Measurements from ENCODE around the gene ZDHHC18.
A peak's percentile ranks its signal among the peaks of the same experiment; 100 is the strongest.
"Not testable (repeated sequence)": the region's sequence is repeated elsewhere in the genome, so short reads cannot be mapped to it uniquely, and the experiment has no call there.

The ZDHHC18 gene

DNA sequence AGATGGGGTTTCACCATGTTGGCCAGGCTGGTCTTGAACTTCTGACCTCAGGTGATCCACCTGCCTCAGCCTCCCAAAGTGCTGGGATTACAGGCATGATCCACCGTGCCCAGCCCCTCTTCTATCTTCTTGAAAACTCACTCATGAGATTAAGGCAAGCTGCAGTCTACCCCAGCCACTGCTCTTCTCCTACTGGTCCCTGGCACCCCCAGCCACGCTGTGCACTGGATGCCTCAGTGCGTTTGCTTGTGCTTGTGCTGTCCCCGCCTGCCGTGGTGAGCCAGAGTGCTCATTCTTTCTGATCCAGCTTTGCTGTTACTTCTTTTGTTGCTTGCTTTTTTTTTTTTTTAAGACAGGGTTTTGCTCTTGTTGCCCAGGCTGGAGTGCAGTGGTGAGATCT is 11.2 kb downstream of the ZDHHC18 start:
- not testable (repeated sequence) for DNase-seq

DNA sequence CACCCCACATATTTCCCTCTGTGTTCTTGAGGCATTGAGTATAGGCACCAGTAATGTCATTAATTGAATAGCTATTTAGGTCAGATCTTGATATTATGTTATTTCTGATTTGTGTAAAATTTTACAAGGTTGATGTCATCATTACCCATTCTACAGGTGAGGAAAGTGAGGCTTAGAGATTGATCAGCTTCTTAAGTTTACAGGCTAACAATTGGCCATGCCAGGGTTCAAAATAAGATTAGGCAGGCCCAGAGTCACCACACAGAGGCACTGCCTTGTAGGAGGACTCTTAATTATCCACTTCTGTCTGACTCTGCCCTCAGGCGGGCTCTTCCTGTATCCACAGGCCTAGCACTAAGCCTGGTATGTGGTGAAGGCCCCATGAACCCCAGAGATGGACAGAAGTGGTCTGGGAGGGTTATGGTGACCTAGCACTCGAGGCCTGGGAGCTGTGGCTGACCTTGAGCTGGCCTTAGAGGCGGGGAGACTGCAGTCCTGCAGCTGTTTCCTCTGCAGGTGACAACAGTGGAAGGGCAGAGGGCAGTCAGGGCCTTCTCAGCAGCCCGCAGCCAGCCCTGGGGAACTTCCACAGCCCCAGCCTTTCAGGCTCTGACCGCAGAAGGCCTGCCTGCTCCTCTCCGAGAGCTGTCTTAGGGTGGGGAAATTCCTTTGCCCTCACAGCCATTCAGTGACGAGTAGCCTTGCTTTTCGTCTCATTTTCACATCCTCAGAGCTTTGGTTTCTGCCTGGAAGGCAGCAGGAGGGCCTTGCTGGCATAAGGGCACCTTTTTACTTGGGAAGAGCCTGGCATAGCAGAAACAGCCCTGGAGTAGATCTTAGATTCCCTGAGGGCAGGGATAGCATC is 12.2 kb downstream of the ZDHHC18 start:
- peak; percentile 44 for DNase-seq

DNA sequence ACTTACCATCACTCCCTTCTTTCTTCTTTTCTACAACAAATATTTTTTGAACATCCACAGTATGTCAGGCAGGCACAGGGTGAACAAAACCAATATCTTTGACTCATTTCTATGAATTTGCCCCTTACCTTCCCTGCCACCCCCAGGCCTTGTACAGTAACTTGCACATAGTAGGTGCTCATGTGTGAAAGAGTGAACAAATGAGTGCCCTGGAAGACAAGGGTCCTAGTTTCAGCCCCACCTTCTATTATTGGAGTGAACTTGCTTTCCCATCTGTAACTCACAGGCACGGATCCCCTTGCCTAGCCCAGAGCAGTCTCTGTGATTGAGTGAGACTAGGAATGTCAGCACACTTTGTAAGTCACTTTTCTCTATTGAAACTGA is 12.8 kb downstream of the ZDHHC18 start:
- no peak for DNase-seq

DNA sequence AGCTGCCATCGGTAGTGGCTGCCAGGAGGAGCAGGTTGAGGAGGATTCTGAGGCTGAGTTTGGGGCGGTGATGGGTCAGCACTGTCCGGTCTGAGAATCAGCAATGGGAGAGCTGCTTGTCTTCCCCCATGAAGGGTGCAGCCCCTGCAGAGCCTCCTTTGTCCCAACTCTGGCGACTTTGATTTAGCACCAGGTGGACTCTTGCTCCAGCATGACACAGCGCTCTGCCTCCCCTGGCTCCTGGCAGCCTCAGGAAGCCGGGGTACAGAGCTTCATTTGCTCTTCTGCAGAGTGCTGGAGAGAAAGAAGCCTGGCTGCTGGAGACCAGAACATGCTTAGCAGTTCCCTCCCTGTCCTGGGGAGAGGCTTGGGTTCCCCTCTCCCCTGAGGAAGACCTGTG is 13.3 kb downstream of the ZDHHC18 start:
- DNase-seq, result no peak

DNA sequence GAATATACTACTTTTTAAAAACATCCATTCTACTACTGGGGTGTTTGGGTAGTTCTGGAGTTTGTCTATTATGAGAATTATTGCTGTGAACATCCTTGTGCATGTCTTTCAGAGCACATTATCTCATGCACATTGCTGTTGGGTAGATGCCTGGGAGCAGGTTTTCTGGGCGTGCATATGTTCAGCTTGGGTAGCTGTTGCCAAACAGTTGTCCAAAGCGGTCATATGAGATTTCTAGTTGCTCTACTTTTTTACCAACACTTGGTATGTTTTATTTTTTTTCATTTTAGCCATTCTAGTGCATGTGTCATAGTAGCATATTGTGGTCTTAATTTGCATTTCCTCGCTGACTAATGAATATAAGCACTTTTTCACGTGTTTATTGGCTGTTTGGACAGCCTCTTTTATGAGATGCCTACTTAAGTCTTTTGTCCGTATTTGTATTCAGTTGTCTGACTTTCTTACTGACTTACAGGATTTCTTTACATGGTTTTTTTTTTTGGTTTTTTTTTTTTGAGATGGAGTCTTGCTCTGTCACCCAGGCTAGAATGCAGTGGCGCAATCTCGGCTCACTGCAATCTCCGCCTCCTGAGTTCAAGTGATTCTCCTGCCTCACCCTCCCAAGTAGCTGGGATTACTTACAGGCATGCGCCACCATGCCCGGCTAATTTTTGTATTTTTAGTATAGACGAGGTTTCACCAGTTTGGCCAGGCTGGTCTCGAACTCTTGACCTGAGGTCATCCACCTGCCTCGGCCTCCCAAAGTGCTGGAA is 18.1 kb downstream of the ZDHHC18 start:
- DNase-seq, result no peak

DNA sequence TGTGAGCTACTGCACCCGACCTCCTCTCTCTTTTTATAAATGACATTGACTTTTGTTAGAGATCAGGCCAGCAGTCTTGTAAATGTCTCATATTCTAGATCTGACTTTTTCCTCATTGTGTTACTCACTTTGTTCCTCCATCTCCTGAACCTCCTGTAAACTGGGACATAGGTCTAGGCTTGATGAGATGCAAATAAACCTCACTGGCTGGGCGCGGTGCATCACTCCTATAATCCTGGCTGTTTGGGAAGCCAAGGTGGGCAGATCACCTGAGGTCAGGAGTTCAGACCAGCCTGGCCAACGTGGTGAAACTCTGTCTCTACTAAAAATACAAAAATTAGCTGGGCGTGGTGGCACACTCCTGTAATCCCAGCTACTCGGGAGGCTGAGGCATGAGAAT is 21.3 kb downstream of the ZDHHC18 start:
- DNase-seq, result not testable (repeated sequence)

DNA sequence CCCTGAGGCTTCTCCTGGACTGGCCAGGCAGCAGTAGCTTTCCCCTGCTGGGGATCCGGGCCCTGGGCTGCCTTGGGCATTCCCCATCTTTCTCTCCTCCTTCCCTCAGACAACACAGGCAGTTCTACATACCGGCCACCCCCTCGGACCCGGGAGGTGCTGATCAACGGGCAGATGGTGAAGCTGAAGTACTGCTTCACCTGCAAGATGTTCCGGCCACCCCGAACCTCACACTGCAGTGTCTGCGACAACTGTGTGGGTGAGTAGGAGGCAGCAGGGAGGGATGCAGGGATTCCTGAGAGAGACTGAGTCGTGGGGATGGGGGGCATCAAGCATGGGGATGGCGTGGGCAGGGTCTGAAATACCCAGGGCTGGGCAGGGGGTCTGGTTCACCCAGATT is 22.0 kb downstream of the ZDHHC18 start:
- DNase-seq, result no peak

DNA sequence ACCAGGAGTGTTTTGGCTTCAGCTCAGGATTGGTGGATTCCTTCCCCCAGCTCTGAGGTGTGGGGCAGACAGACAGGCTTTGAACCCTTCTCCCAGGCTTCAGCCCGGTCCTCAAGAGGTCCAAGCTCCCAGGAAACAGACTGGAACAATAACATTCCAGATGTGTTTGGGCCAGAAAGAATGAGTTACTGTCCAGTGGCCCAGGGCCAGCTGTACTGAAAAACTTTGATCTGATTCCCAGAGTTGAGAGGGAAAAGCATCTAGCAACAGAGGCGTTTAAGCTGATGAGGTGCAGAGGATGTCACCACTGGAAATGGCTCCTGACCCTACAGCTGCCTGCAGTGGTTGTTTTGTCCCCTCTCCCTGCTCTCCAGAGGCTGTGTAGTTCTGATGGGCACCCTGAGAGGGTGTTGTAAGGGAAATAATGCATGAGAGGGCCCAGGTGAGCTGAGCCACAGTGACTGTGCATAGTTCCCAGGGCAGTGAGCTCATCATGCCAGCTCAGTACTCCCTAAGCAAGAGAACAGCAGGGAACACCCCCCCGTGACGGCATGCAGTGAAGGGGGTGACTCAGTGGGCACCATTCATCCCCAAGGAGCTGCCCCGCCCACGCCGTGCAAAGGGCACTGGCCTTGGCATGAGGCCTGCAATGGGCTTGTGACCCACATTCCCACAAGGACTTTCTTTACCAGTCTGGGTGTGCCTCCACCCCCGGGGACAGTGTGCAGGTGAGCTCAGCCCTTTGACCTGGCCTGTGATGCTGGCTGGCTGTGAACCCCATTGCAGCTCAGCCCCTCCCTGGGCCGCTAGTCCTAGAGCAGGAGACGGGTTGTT is 22.7 kb downstream of the ZDHHC18 start:
- no peak for DNase-seq

DNA sequence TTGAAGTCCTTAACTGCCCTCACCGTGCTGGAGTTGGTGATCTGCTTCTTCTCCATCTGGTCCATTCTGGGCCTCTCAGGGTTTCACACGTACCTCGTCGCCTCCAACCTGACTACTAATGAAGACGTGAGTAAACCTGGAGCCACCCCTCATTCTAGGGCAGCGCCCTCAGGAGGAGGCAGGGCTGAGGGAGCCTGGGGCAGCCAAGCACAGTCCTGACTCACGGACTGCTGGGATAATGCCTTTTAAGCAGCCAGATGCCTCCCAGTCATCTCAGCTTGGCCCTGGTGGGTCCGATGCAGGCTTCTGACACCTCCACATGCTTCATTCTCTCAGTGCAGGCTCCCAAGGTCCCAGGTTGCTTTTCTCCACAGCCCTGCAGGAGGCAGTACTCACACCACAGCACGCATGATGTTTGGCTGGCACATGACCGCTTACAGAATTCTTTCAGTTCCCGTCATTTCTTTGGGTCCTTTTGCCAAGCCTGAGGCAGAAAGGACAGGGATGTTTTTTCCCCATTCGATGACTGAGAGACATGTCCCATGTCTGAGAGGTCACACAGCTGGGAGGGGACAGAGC is 24.7 kb downstream of the ZDHHC18 start:
- no peak for DNase-seq

DNA sequence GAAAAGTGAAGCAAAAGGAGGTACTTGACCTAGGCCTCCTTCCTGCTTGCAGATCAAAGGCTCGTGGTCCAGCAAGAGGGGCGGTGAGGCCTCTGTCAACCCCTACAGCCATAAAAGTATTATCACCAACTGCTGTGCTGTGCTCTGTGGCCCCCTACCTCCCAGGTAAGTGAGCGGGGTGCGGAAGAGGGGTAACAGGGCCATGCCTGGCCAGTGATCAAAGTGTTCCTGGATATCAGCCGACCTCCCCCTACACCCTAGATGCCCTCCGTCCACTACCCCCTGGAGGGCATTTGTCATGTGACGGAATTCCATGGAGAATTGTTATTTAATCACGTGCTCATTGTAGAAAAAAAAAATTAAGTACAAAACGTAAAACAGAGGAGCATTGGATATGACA is 26.2 kb downstream of the ZDHHC18 start:
- no peak for DNase-seq

DNA sequence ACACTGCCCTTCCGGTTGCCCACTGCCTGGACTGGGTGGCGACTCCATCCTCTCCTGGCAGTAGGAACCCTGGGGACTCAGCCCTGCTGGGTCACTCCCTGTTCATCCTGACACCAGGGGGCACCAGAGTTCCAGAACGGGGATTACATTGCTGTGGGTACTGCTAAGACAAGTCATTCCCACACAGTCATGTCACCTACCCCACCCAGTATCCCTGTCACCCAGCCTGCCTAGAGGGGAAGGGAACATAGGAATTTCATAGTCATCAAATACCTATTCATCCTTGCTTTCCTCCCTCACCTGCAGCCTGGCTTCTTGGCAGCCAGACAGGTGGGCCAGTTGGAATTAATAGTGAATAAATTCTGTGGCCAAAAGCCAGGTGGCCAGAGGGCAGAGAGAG is 26.7 kb downstream of the ZDHHC18 start:
- DNase-seq, result peak; percentile 71

DNA sequence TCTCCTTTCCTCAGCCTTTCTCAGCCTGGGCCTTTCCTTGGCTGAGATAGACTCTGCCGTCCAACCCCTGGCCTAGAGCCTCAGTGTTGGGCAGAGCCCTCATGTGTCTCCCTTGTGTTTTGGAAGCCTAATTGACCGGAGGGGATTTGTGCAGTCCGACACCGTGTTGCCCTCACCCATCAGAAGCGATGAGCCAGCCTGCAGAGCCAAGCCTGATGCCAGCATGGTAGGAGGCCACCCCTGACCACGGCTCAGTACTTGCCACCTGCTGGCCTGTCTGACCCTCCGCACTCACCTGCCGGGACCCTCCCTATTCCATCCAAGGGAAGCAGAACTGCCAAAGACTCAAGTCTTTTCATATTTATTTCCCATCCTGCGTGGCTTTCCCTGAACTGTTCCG is 27.1 kb downstream of the ZDHHC18 start:
- no peak for DNase-seq

DNA sequence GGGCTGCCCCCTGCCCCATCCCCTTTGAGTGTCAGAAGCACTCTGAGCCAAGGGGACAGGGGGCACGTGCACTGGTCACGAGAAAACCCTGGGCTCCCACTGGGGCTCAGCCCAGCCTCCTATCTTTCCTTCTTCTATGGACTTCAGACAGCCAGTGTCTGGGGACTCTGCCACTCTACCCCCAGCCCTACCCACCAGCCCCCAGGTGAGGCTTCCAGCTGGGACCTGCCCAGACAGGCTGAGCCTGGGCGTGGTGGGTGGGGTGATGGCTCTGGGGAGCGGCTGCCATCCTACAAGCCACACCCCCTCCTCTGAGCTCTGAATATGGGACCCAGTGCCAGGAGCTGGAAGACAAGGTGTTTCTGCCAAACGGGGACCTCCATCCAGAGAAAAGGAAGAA is 28.4 kb downstream of the ZDHHC18 start:
- no peak for DNase-seq

DNA sequence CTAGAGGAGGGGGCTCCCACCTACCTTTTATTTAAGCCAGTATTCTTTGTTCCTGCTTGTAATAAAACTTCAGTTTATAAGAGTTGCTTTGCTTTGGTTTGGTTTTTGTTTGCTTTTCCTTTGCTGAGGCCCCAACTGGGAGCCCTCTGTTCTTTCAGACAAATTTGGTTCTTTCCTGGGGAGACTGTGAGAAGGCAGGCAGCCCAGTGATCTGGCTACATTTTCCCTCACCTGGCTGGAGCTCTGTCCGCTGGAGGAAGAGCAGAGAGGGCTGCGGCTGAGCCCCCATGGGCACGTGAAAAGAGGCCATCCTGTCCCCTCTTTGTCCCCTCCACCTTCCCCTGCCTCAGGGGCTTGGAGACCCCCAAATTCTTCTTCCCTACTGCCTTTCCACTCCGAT is 29.1 kb downstream of the ZDHHC18 start:
- DNase-seq, result no peak

DNA sequence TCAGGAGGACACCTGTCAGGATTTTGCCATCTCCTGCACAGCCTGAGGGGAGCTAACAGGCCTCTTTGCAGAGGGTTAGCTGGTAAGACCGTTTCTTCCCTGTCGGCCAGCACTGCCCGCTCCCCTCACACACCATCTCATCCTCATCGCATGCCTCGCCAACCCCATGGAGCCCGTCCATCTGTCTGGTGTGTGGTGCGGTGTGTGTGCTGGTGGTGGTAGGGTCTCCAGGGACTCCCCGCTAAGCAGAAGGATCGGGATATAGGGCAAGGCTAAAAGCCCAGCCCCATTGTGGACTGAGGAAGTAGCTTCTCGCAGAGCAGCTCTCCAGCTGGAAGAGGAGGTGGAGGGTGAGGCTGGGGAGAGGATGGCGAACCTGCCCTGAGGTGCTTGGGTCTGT is 29.7 kb downstream of the ZDHHC18 start:
- DNase-seq, result no peak

DNA sequence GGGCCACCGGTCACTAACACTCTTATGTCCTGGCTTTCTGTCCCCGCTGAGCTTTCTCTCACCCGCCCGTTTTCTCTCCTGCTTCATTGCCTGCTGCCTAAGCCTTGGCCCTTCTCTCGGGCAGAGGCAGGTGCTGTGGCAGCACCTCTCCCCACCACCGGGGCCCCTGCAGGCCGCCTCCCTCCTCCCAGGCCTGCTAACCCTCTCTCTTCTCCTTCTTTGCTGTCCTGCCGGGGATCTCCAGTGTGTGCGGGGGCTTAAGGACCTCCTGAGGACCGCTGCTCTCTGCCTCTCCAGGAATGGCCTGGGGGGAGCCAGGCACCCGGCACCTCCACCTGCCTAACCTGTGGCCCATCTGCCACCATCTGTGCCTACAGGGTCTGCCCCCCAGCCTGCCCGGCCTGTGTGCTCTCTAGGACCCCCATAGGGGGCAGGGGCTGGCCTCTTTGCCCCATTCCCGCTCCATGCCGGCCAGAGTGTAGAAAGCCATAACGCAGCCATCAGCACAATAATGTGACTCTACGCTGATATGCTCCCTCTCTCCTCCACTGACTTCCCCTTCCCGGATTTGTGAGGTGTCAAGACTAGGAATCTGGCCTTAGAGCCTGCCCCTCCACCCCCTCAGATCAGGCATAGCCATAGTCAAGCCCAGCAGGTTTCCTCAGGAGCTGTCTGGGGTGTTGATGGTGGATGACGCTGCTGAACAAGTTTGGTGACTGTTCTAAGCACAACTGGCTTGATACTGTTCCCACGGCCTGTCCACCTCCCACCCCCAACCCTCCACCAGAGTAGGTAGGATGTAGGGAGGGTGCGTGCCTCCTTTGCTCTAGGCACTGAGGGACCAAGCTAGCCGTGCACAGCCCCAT is 30.3 kb downstream of the ZDHHC18 start:
- DNase-seq, result no peak

DNA sequence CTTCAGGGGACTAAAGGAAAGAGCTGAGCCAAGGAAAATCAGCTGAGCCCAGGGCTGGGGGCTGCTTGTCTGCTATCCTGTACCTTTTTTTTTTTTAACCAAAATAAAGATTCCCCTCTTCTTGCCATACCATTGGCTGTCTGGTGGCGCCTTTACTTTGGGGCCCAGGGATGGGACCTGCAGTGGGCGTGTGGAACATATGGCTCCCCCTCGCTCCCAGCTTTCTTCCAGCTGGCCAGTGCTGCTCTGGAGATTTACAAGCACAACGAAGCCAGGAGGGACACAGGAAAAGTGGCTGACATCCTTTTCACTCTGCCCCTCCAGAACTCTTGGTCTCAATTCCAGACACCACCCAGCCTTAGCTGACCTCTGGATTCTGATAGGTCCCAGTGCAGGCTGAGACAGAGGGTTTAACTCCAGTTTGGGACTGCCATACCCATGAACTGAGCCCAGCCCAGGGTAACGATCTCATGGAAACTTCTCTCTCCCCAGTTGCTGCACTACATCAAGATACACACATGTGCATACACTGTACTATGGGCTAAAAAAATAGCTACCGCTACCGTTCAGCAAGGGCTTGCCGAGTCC is 31.1 kb downstream of the ZDHHC18 start:
- DNase-seq, result no peak

DNA sequence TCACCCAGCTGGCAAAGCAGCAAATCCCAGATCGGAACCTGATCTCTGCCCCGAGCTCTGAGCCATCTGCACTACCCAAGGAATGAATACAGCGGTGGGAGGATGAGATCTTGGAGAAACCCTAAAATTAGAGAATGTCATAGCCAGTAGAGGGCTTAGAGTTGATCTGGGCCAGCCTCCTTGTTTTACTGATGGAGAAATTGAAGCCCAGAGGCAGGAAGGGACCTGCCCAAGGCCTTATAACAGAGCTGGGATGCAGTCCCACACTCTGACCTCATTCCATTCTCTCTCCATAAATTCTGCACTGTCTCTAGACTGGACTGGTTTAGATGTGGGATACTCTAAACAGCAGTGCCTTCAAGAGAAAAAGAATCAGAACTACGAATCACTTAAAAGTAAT is 31.7 kb downstream of the ZDHHC18 start:
- DNase-seq, result no peak

DNA sequence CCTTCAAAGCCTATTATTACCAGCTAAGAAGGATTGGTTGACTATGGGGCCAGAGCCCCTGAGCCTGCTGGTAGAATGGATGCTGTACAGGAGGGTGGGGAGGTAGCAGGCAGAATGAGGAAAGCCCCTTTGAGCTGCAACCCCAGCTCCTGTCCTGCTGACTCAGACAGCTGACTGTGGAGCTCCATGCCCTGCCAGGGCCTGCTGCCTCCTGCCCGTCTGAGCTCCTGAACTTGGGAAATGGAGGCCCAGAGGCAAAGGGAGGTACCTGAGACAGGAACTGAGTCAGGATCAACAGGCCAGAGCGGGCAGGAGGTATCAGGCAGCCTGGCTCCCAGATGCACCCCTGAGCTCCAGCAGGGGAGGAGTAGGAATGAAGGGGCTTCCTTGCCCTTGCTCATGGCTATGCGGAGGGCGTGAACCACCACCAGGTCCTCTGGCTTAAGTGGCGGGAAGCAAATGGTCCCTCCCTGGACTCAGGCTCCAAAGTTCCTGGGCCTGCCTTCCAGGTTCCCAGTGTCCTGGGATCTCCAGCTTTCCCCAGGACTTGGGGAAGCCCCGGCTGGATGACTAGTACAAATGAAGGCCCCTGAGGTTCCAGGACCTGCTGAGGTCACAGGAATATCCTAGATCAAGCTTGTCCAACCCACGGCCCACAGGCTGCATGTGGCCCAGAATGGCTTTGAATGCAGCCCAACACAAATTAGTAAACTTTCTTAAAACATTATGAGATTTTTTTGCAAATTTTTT is 32.6 kb downstream of the ZDHHC18 start:
- DNase-seq, result no peak

DNA sequence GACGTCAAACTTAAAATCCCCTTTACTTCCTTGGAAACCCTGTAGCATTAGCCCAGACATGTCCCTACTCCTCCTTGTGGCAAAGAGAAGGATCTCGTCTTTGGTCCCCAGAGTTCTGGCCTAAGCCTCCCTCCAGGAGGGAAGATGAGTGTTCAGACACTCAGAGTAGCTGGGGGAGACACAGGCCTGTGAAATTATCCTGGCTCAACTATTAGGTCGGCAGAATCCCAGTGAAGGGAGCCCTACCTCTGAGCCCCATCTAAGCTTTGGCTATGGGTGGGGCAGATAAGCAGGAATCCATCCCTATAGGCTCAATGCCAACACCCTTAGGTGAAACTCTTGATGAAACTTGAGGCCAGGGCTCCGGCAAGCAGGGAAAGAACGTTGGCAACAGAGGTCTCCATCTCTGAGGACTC is 34.8 kb downstream of the ZDHHC18 start:
- DNase-seq, result no peak

DNA sequence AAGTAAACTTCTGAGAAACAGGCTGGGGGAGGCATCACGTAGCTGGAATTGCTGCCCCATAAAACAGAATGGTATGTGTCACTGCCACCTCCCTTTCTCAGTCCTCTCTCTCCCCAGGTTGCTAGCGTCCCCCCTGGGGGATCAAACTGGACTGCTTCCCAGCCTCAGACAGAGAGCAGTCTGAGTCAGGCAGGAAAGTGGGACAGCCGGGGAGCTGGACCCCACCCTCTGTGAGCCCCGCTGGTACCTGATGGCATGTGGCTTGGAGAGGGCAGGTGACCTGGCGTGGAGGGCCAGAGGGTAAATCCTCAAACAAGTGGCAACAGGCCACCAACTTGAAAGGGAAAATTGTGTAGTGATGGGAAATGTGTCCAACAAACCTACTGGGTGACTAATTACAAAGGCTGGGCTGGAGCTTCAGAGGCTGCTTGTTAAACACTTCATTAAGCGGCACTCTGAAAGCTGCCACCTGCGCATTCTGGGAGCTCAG is 35.4 kb downstream of the ZDHHC18 start:
- no peak for DNase-seq

Measured in stimulated activated CD4-positive, alpha-beta T cell treated with anti-CD3 and anti-CD28 coated beads, Interleukin-1b, Interleukin-23, amount 100 ng/mL, for 48 hours (primary cell).